ENCODE measurements around the gene MCM9.
"Not testable (repeated sequence)": the region's sequence is repeated elsewhere in the genome, so short reads cannot be mapped to it uniquely, and the experiment has no call there.

Gene MCM9

DNA sequence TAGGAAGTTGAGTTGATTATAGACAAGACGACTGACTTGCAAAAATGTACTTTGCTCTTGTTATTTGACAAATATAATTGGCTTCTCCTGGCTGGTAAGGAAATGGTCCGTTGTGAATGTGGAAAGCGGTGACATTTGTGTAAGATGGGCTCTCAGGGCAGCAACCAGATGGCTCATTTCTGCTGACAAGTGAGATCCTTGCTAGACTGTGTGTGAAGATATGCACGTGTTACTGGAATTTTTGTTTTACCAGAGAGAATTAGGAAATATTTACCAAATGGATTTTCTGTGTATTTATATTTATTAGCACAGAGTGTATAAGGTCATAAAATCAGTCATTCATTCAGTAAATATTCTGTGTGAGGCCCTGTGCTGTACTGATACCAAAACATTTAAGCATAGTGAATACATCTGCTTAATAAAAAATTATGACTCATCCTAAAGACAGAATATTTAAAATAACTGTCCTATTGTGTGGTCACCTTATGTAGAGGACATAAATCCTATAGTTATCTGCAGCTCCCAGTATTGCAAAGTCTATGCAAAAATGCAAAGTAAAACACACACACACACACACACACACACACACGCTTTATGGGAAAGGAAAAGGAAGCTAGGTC lies 150.9 kb downstream of the MCM9 start:
- DNase-seq: no peak
- in situ Hi-C loops (cut with MboI; ENCODE audit: low pct_unique_long_range_greater_than_20kb, low sequenced_read_pairs): no loop called here

DNA sequence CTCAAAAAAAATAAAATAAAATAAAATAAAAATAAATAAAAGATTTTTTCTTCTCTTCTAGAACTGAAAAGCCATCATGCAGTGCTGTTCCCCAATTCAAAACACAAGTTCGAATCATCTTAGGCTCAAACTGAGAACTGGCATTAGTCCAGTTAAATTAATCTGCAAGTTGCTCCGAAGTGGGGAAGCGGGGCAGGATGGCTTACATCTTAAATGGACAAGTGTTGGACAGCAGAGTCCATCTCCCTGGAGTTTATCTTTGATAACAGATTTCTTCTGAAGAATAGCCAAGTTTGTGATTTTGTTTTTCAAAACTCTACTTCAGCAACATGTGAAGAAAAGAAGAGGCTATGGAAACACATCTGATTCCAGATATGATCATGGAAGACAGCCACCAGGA lies 152.3 kb downstream of the MCM9 start:
- in situ Hi-C loops (cut with MboI; ENCODE audit: low pct_unique_long_range_greater_than_20kb, low sequenced_read_pairs): no loop called here

DNA sequence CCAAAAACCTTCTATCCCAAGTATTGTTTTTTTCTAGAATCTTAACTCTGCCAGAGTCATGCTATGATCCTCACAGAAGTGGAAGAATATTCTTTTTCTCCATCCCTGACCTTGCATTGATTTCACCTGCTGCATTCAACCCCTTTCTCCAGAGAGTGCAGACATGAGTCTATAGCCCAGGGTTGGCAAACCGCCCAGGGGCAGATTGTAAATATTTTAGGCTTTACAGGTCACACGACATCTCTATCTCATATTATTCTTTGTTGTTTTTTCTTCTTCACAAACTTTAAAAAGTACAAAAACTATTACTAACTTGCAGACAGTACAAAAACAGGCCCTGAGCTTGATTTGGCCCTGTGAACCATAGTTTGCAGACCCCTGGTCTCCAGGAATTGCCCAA lies 153.1 kb downstream of the MCM9 start:
- no peak for DNase-seq
- in situ Hi-C loops (cut with MboI; ENCODE audit: low pct_unique_long_range_greater_than_20kb, low sequenced_read_pairs): no loop called here

More for the DNA sequence above, 152.3 kb downstream of the MCM9 start:
- DNase-seq: no peak

DNA sequence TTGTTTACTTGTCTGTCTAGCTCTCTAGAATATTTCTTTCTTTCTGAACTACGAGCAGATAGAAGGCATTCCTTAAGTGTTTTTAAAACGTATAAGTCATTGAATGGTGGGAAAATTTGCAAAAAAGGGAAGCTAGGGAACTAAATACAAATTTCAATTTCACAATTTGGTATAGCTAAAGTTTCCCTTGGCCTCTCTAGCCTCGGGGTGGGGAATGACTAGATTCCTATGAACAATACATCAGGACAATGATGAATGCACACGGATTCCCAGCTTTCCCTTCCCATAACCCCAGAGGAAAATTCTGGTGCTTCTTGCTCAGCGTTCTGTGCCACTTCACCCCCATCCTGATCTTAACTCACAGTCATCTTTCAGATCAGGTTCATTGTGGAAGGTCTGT lies 154.3 kb downstream of the MCM9 start:
- in situ Hi-C loops (cut with MboI; ENCODE audit: low pct_unique_long_range_greater_than_20kb, low sequenced_read_pairs): no loop called here
- DNase-seq: no peak

DNA sequence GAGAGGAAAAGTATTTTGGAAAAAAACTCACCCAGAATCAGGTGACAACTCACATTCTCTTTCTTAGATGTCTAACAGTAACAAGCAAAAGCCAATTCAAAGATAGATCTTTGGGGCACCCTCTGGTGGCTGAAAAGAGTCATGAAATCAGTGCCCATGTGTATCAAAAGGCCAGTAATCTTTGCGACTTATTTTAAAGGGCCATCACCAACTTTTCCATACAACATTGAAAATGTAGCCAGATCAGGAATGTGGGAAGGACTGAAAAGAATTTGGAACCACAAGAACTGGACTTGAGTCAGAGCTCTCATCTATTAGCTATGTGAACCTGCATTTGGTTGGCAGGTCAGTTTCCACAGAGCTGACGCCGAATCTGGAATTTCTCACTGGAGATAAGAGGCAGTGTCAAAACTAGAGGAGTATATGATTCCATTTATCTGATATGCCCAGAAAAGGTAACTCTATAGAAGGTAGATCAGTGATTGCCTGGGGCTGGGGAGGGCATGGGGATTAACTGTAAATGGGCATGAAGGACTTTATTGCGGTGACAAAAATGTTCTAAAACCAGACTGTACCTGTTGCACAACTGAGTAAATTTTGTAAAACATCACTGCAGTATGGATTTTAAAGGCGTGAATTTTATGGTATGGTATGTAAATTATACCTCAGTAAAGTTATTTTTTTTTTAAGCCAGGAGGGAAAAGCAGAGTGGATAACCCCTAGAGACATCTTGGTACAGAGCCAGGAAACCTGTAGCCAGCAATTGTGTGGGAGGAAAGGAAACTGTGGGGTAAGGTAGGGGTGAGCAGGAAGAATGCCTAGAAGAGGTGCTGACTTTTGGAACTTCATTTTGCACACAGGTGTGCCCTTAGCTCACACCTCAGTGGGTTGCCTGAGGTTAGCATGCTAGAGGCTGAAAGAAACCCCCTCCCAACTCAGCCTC lies 158.1 kb downstream of the MCM9 start:
- in situ Hi-C loops (cut with MboI; ENCODE audit: low pct_unique_long_range_greater_than_20kb, low sequenced_read_pairs): no loop called here
- peak; percentile 81 for DNase-seq

DNA sequence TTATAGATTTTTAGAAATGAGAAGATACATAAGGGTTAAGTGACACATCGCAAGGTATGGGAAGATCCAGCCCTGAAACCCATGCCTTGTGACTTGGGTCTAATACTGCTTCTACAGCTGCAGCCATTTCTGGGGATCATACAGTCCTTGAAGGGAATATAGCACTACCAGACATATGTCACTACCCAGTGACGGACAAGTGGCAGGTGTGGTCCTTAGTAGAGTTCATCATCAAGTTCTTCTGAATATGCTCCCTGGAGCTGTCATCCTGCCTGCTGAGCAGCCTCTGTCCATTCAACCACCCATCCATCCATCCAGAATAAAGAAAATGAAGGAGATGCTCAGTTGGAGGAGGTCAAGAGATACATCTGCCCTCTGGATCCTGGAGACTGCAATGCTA lies 159.6 kb downstream of the MCM9 start:
- in situ Hi-C loops (cut with MboI; ENCODE audit: low pct_unique_long_range_greater_than_20kb, low sequenced_read_pairs): no loop called here

DNA sequence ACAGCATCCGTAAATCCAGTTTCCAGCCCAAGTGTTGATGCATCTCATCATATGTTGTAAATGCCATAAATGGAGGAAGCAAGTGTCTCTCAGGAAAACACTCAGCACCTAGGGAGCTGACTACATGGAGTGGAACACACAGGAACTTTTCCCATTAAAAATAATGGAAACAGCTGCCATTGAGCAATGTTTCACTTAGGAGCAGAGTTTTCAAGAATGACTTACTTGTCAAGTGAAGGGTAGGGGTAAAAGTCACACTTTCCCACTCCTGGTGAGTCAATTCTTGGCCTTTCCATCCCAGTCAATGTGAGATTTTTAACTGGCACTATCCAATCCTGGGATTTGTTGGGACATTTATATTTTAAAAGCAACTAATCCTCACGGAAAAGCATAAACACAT lies 160.4 kb downstream of the MCM9 start:
- DNase-seq: no peak
- in situ Hi-C loops (cut with MboI; ENCODE audit: low pct_unique_long_range_greater_than_20kb, low sequenced_read_pairs): no loop called here

More for the DNA sequence above, 159.6 kb downstream of the MCM9 start:
- no peak for DNase-seq

DNA sequence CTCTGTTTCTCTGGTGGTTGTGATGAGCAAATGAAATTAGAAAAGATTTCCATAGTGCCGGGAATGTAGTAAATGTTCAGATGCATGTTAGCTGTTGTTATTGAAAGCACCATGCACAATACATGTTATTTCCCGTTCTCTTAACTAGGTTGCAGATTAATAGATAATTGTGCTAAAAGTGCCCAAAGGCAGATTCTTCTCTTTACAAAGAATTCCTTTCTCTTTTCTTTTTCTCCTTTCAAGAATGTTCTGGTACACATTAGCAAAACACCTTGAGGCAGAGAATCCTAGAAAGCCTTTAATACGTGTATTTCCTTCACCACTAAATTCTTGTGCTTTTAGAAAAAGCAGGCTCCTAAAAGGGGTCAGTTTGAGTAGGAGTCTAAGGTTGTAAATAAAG lies 162.1 kb downstream of the MCM9 start:
- DNase-seq: no peak
- in situ Hi-C loops (cut with MboI; ENCODE audit: low pct_unique_long_range_greater_than_20kb, low sequenced_read_pairs): no loop called here

DNA sequence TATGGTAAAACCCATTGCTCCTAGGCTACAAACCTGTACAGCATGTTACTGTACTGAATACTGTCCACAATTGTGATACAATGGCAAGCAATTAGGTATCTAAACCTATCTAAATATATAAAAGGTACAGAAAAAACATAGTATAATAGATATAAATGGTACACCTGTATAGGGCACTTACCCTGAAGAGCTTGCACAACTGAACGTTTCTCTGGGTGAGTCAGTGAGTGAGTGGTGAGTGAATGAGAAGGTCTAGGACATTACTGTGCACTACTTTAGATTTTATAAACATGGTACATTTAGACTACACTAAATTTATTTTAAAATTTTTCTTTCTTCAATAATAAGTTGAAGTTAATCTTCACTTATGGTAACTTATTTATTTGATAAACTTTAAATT lies 163.7 kb downstream of the MCM9 start:
- in situ Hi-C loops (cut with MboI; ENCODE audit: low pct_unique_long_range_greater_than_20kb, low sequenced_read_pairs): no loop called here
- DNase-seq: no peak

DNA sequence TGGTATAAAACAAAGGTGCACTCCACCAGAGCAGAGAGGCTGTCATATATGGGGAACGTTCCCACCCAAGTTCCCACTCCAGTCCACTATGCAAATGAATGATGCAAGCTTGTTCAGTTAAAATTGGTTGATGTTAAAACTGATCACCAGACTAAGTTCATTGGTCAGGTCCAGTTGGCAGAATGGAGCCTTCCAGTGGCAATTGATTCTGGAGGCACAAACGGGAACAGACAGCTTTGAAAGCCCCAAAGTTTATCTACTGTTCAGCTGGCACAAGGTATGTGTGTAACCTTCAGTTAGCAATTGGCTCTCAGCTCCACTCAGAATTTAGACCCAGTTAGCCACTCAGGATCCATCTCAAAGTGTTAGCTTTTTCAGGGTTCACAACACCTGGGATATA lies 164.1 kb downstream of the MCM9 start:
- in situ Hi-C loops (cut with MboI; ENCODE audit: low pct_unique_long_range_greater_than_20kb, low sequenced_read_pairs): no loop called here
- DNase-seq: no peak

DNA sequence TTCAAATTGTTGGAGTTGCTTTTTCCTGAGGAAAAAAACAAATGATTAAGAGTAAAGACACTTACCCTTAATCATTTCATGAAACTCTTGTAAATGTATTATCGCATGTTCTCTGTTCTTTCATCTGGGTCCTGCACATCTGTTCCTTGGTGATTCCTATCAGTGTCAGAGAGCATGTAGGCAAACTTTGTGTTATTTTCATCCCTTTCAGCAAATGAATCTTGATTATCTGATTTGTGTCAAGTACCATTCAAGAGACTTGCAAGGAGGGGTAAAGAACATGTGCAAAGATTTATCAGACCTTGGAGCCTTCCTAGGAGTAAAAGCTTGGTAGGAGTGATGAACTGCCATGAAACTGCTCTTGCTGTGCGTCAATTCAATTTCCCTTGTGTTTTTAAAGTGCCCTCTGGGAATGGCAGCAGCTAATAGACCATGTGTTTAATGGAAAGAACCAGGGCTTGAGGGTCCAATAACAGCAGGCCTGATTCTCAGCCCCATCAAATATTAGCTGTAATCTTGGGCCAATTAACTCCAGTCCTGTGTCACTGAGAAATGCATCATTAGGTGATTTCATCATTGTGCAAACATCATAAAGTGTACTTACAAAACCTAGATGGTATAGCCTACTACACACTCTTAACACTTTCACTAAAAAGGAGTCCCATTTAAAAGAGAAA lies 164.7 kb downstream of the MCM9 start:
- in situ Hi-C loops (cut with MboI; ENCODE audit: low pct_unique_long_range_greater_than_20kb, low sequenced_read_pairs): no loop called here
- no peak for DNase-seq

DNA sequence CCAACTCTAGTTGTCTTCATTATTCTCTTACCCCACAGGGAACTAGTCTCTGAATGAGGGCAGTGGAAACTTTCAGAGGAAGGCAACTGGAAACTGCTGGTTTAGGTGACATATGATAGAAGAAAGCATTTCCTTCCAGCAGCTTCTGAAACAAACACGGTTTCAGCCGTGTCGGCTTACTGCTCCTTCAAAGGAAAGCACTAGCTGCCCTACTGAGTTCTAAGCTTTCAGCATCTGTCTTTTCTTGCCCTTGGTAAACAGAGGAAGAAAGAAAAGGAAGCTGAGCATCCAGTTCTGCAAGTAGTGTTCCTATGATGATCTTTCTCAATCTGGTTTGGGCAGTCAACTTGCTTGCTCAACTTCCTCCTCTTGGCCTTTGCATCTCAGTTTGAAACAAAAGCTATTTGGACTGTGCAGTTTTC lies 166.0 kb downstream of the MCM9 start:
- DNase-seq: peak; percentile 49
- in situ Hi-C loops (cut with MboI; ENCODE audit: low pct_unique_long_range_greater_than_20kb, low sequenced_read_pairs): no loop called here

DNA sequence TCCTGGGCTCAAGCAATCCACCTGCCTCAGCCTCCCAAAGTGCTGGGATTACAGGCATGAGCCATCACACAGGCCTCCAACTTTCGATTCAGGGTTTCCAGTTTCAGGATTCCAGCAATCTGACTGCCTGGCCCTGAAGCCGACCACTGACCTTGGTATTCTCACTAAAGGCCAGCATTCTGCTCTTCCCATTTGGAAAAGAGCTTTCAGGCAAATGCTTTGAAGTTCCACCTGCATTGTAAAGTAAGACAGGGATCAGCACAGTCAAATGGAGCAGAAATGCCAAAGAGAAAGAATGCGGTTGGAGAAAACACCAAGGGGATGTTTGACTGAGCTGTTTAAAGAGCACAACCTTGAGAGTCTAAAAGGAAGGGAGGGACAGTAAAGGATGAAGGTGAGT lies 166.5 kb downstream of the MCM9 start:
- no peak for DNase-seq
- in situ Hi-C loops (cut with MboI; ENCODE audit: low pct_unique_long_range_greater_than_20kb, low sequenced_read_pairs): no loop called here

DNA sequence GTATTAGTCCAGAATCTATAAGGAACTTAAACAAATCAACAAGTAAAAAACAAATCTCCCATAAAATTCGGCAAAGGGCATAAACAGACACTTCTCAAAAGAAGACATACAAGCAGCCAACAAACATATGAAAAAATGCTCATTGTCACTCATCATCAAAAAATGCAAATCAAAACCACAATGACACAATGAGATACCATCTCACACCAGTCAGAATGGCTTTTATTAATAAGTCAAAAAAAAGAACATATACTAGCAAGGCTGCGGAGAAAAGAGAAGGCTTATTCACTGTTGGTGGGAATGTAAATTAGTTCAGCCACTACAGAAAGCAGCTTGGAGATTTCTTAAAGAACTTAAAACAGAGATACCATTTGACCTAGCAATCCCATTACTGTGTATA lies 169.6 kb downstream of the MCM9 start:
- in situ Hi-C loops (cut with MboI; ENCODE audit: low pct_unique_long_range_greater_than_20kb, low sequenced_read_pairs); DNase-seq: not testable (repeated sequence)

DNA sequence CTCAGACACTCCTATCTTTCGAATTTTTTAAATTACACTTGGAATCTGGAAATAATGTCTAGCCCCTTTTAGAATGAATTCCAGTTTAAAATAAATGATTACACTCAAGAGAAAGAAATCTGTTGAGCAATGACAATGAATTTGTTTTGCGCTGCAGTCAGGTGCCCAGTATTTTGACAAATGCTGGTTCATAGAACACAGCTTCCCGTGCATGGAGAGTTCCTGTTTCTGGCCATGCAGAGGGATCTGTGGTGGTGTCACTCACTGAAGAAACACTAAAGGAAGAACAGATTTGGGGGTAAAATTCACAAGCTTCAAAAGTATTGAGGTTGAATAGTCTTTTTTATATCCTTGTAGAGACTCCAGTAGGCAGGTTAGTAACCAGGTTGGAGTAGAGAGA lies 170.2 kb downstream of the MCM9 start:
- DNase-seq: no peak
- in situ Hi-C loops (cut with MboI; ENCODE audit: low pct_unique_long_range_greater_than_20kb, low sequenced_read_pairs): no loop called here

Measured in KBM-7 (cell line).